RWPE1 (cell line): ENCODE data around the gene TOMM20L.
"Not testable (repeated sequence)": the region's sequence is repeated elsewhere in the genome, so short reads cannot be mapped to it uniquely, and the experiment has no call there.

Experiments
- CTCF ChIA-PET: fragments of 350-600 bp; sonication (Branson Sonifier 250); formaldehyde crosslinking; extraction: SDS; loops from one replicate; lab custom pipeline; 2021; lab: Yijun Ruan, JAX
- POLR2A ChIA-PET: fragments of 400-600 bp; formaldehyde crosslinking; extraction: SDS; loops from one replicate; lab custom pipeline; 2020; ENCODE audit warnings: antibody characterized with exemption; ENCODE audit not compliant: low non-redundant PET; lab: Yijun Ruan, JAX
- DNase-seq: peaks from one replicate; pipeline ENCODE4 v3.0.0; 2012; ENCODE audit warnings: low spot score
- H3K27ac ChIP-seq: fragments of 450-650 bp; 2 replicates; pipeline ENCODE4 v1.5.1; 2017
- CTCF ChIP-seq: fragments of 450-650 bp; conservative IDR thresholded peaks from 2 replicates; pipeline ENCODE4 v1.5.1; 2017; ENCODE audit warnings: low read depth, mild to moderate bottlenecking

Gene TOMM20L

GRCh38 chr14:58395812-58396788 lies at the start of gene TOMM20L:
TSS of gene TOMM20L (plus strand) at chr14:58395930. CDS start at chr14:58395958, 28 bp downstream.
- peak; percentile 90 for TF ChIP-seq CTCF
- peak; percentile 62 for DNase-seq
- ChIA-PET CTCF (interaction anchor here (0.6 to 1.5 kb wide), 11 partner anchors 10 to 206 kb away, joined by 3 to 6 read pairs (median 3); partner anchors contain the start of genes KIAA0586 and TIMM9), POLR2A (no interaction called here)
- peak within 1 kb of the TSS; percentile 39; the same call in 1 of the 2 replicates for H3K27ac ChIP-seq

- DNase-seq: no peak
- no peak for TF ChIP-seq CTCF
- no peak overlapping the region for H3K27ac ChIP-seq
- ChIA-PET CTCF (no interaction called here), POLR2A (no interaction called here)
Measured at GRCh38 chr14:58353516-58354299, 42.0 kb upstream of the TOMM20L start.

GRCh38 chr14:58354808-58355207 lies 40.9 kb upstream of the TOMM20L start:
- ChIA-PET POLR2A (no interaction called here), CTCF (no interaction called here)
- no peak overlapping the region for H3K27ac ChIP-seq
- no peak for TF ChIP-seq CTCF
- no peak for DNase-seq

- no peak overlapping the region for H3K27ac ChIP-seq
- ChIA-PET CTCF (no interaction called here), POLR2A (no interaction called here)
- no peak for DNase-seq
- TF ChIP-seq CTCF: no peak
Measured at GRCh38 chr14:58356268-58356667, 39.5 kb upstream of the TOMM20L start.

- H3K27ac ChIP-seq, DNase-seq, POLR2A ChIA-PET: not testable (repeated sequence)
- CTCF ChIA-PET: interaction anchor here (0.6 kb wide), 1 partner anchor 22 kb away, joined by 4 read pairs; no protein-coding TSS in a partner anchor
Measured at GRCh38 chr14:58362272-58362671, 33.5 kb upstream of the TOMM20L start.

- POLR2A ChIA-PET: no interaction called here
Measured at GRCh38 chr14:58362798-58363412, 32.8 kb upstream of the TOMM20L start.

More at GRCh38 chr14:58362798-58363412, 32.8 kb upstream of the TOMM20L start:
- peak; percentile 36; the same call in 1 of the 2 replicates for TF ChIP-seq CTCF
- DNase-seq: peak; percentile 26
- CTCF ChIA-PET: interaction anchor here (0.6 kb wide), 2 partner anchors 22 to 60 kb away, joined by 4 read pairs; no protein-coding TSS in a partner anchor
- H3K27ac ChIP-seq: no peak overlapping the region
